Peyer's patch (tissue), 4 donors: Measurements from ENCODE around the gene ATXN1. TPM values are rescaled to one million over a fixed set of nuclear protein-coding genes. Genes with fewer than 3 reads are reported as not detected.

Source experiments
- DNase-seq, 3 donors: peaks; one replicate each; pipeline ENCODE4 v3.0.0-alpha.2; 2017 to 2019
- H3K27ac ChIP-seq, 4 donors: fragments of 200-600 bp; sonication (generic); one replicate each; pipeline ENCODE4 v1.5.1; 2016 to 2019
- H3K27me3 ChIP-seq, 2 donors: fragments of 200-600 bp; sonication (generic); one replicate each; pipeline ENCODE4 v1.5.1; 2019
- H3K36me3 ChIP-seq, 3 donors: fragments of 200-600 bp; sonication (generic); one replicate each; pipeline ENCODE4 v1.5.1; 2016 to 2019
- H3K4me1 ChIP-seq, 4 donors: fragments of 200-600 bp; sonication (generic); one replicate each; pipeline ENCODE4 v1.5.1; 2016 to 2019
- H3K4me3 ChIP-seq, 4 donors: fragments of 200-600 bp; sonication (generic); 1 replicate in 3 of 4; 2 replicates in 1 of 4; pipeline ENCODE4 v1.5.1; 2016 to 2019; ENCODE audit warnings: mild to moderate bottlenecking in 1 of 4
- H3K9me3 ChIP-seq, 4 donors: fragments of 200-600 bp; sonication (generic); one replicate each; pipeline ENCODE4 v1.5.1; 2016 to 2019; ENCODE audit warnings: mild to moderate bottlenecking in 1 of 4
- POLR2A ChIP-seq, 2 donors: fragments of 450-650 bp; IDR thresholded peaks; one replicate each; pipeline ENCODE4 v1.5.1; 2017; ENCODE audit warnings: antibody characterized with exemption in 2 of 2, mild to moderate bottlenecking in 2 of 2, moderate library complexity in 2 of 2
- total RNA-seq, 4 donors: library from RNA; depleted of rRNA; stranded (reverse); fragments of >200 nt; gene quantifications; one replicate each; pipeline ENCODE4 v1.1.0, GENCODE V29; 2016
- TF ChIP-seq, protein P1 (sequence below), 6 experiments: fragments of 450-650 bp in 4 of 6; fragments of 200-600 bp in 2 of 6; sonication (generic) in 1 of 6; IDR thresholded peaks; one replicate each; pipeline ENCODE4 v1.5.1; 2017 to 2019; ENCODE audit warnings: antibody characterized with exemption in 6 of 6, mild to moderate bottlenecking in 3 of 6, moderate library complexity in 1 of 6

ATXN1 gene
- total RNA-seq, 4 donors from 2014 or later: 34.7 to 48.5 (median 43.1) TPM

GRCh38 chr6:16665992-16666391 lies 95.3 kb downstream of the ATXN1 start:
- no peak for DNase-seq
- H3K9me3 ChIP-seq: no peaks in the 10 kb centered on the region
- H3K4me3 ChIP-seq: no peak overlapping the region
- H3K27me3 ChIP-seq: no peaks in the 10 kb centered on the region
- TF ChIP-seq POLR2A (IDR thresholded peaks at IDR 0.05): no peak
- TF ChIP-seq, protein P1, sequence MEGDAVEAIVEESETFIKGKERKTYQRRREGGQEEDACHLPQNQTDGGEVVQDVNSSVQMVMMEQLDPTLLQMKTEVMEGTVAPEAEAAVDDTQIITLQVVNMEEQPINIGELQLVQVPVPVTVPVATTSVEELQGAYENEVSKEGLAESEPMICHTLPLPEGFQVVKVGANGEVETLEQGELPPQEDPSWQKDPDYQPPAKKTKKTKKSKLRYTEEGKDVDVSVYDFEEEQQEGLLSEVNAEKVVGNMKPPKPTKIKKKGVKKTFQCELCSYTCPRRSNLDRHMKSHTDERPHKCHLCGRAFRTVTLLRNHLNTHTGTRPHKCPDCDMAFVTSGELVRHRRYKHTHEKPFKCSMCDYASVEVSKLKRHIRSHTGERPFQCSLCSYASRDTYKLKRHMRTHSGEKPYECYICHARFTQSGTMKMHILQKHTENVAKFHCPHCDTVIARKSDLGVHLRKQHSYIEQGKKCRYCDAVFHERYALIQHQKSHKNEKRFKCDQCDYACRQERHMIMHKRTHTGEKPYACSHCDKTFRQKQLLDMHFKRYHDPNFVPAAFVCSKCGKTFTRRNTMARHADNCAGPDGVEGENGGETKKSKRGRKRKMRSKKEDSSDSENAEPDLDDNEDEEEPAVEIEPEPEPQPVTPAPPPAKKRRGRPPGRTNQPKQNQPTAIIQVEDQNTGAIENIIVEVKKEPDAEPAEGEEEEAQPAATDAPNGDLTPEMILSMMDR (IDR thresholded peaks at IDR 0.05): no peak
- H3K36me3 ChIP-seq: peaks cover 0 to 4% (median 0%) of the 10 kb centered on the region in 3 donors
- peaks cover 0 to 8% (median 0%) of the 10 kb centered on the region in 4 donors for H3K4me1 ChIP-seq
- no peak overlapping the region for H3K27ac ChIP-seq

GRCh38 chr6:16665182-16665581 lies 96.1 kb downstream of the ATXN1 start:
- Histone ChIP-seq H3K9me3 (no peaks in the 10 kb centered on the region), H3K4me3 (no peak overlapping the region), H3K4me1 (peaks cover 0 to 4% (median 0%) of the 10 kb centered on the region in 4 donors), H3K27ac (no peak overlapping the region), H3K36me3 (peaks cover 0 to 4% (median 0%) of the 10 kb centered on the region in 3 donors), H3K27me3 (no peaks in the 10 kb centered on the region)
- DNase-seq: no peak
- no peak for TF ChIP-seq POLR2A (IDR thresholded peaks at IDR 0.05)
- TF ChIP-seq, protein P1 (IDR thresholded peaks at IDR 0.05): no peak

GRCh38 chr6:16663901-16664300 lies 97.4 kb downstream of the ATXN1 start:
- Histone ChIP-seq H3K4me3 (no peak overlapping the region), H3K36me3 (peaks cover 0 to 4% (median 0%) of the 10 kb centered on the region in 3 donors), H3K27me3 (no peaks in the 10 kb centered on the region), H3K9me3 (no peaks in the 10 kb centered on the region), H3K4me1 (peaks cover 0 to 8% (median 0%) of the 10 kb centered on the region in 4 donors), H3K27ac (no peak overlapping the region)
- TF ChIP-seq, protein P1 (IDR thresholded peaks at IDR 0.05): no peak
- no peak for DNase-seq

- H3K4me3 ChIP-seq: no peak overlapping the region
- no peaks in the 10 kb centered on the region for H3K27me3 ChIP-seq
- peaks cover 0 to 8% (median 0%) of the 10 kb centered on the region in 4 donors for H3K4me1 ChIP-seq
- no peaks in the 10 kb centered on the region for H3K9me3 ChIP-seq
- DNase-seq: no peak
- peaks cover 0 to 4% (median 0%) of the 10 kb centered on the region in 3 donors for H3K36me3 ChIP-seq
- H3K27ac ChIP-seq: no peak overlapping the region
- TF ChIP-seq, protein P1 (IDR thresholded peaks at IDR 0.05): no peak
- TF ChIP-seq POLR2A (IDR thresholded peaks at IDR 0.05): no peak
These were observed 101.1 kb downstream of the ATXN1 start for GRCh38 chr6:16660157-16660497.

- peak overlapping the region in 1 of 4 donors; percentile 15 for H3K27ac ChIP-seq
- TF ChIP-seq POLR2A (IDR thresholded peaks at IDR 0.05): no peak
- TF ChIP-seq, protein P1 (IDR thresholded peaks at IDR 0.05): no peak
These were observed 101.6 kb downstream of the ATXN1 start for GRCh38 chr6:16659466-16660156.

More at GRCh38 chr6:16659466-16660156, 101.6 kb downstream of the ATXN1 start:
- no peak overlapping the region for H3K4me3 ChIP-seq
- H3K9me3 ChIP-seq: no peaks in the 10 kb centered on the region
- H3K27me3 ChIP-seq: no peaks in the 10 kb centered on the region
- no peak for DNase-seq
- peaks cover 0 to 8% (median 0%) of the 10 kb centered on the region in 4 donors for H3K4me1 ChIP-seq
- peaks cover 0 to 4% (median 0%) of the 10 kb centered on the region in 3 donors for H3K36me3 ChIP-seq
